ENCODE measurements around the gene KCNG1.
"Not testable (repeated sequence)": the region's sequence is repeated elsewhere in the genome, so short reads cannot be mapped to it uniquely, and the experiment has no call there.

DNA sequence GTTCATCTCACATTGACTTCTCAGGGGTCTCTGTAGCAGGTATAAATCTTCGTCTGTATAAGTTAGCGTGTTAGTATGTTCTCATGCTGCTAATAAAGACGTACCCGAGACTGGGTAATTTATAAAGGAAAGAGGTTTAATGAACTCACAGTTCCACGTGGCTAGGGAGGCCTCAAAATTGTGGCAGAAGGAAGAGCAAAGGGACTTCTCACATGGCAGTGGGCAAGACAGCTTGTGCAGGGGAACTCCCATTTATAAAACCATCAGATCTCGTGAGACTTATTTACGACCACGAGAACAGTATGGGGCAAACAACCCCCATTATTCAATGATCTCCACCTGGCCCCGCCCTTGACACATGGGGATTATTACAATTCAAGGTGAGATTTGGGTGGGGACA is 22.6 kb upstream of the KCNG1 start:
- TF ChIP-seq, protein P1, sequence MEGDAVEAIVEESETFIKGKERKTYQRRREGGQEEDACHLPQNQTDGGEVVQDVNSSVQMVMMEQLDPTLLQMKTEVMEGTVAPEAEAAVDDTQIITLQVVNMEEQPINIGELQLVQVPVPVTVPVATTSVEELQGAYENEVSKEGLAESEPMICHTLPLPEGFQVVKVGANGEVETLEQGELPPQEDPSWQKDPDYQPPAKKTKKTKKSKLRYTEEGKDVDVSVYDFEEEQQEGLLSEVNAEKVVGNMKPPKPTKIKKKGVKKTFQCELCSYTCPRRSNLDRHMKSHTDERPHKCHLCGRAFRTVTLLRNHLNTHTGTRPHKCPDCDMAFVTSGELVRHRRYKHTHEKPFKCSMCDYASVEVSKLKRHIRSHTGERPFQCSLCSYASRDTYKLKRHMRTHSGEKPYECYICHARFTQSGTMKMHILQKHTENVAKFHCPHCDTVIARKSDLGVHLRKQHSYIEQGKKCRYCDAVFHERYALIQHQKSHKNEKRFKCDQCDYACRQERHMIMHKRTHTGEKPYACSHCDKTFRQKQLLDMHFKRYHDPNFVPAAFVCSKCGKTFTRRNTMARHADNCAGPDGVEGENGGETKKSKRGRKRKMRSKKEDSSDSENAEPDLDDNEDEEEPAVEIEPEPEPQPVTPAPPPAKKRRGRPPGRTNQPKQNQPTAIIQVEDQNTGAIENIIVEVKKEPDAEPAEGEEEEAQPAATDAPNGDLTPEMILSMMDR (IDR thresholded peaks at IDR 0.05; ENCODE audit: low read length): not testable (repeated sequence)
- not testable (repeated sequence) for TF ChIP-seq EZH2 (IDR thresholded peaks at IDR 0.05; ENCODE audit: borderline replicate concordance, low read length)
